NB4 (cell line): ENCODE measurements around the gene COL23A1.

Source experiments
- POLR2A ChIP-seq: IDR thresholded peaks from 2 replicates; pipeline ENCODE4 v1.6.1; 2011; ENCODE audit warnings: mild to moderate bottlenecking; ENCODE audit not compliant: insufficient read length; ENCODE audit errors: extremely low read depth
- TF ChIP-seq, protein P1 (sequence below): IDR thresholded peaks from one replicate; pipeline ENCODE4 v1.5.1; 2012; ENCODE audit warnings: low read depth, low read length
- TF ChIP-seq, protein P2 (sequence below): IDR thresholded peaks from 2 replicates; pipeline ENCODE4 v1.6.1; 2011; ENCODE audit warnings: low read depth, low read length

DNA sequence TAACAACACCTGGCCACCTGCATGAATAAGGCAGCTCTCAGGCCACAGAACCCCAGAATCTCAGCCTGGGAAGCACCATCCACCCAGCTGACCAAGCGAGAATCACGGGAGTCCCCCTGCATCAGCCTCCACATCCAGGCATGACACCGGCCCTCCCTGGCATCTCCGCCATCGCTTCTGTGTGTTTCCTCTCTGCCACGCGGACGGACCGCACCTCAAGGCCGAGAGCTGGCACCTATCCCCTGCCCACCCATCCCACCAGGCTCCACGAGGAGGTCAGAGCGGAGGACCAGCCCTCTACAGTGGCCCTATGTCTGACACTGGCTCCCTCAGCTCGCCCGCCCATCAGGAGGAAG lies 134.7 kb downstream of the COL23A1 start:
- no peak for TF ChIP-seq POLR2A
- TF ChIP-seq, protein P1, sequence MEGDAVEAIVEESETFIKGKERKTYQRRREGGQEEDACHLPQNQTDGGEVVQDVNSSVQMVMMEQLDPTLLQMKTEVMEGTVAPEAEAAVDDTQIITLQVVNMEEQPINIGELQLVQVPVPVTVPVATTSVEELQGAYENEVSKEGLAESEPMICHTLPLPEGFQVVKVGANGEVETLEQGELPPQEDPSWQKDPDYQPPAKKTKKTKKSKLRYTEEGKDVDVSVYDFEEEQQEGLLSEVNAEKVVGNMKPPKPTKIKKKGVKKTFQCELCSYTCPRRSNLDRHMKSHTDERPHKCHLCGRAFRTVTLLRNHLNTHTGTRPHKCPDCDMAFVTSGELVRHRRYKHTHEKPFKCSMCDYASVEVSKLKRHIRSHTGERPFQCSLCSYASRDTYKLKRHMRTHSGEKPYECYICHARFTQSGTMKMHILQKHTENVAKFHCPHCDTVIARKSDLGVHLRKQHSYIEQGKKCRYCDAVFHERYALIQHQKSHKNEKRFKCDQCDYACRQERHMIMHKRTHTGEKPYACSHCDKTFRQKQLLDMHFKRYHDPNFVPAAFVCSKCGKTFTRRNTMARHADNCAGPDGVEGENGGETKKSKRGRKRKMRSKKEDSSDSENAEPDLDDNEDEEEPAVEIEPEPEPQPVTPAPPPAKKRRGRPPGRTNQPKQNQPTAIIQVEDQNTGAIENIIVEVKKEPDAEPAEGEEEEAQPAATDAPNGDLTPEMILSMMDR, result no peak
- TF ChIP-seq, protein P2, sequence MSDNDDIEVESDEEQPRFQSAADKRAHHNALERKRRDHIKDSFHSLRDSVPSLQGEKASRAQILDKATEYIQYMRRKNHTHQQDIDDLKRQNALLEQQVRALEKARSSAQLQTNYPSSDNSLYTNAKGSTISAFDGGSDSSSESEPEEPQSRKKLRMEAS, result no peak
